Activated T-helper 1 cell treated with Interleukin-2 at 50 U/mL for 16 hours (primary cell): Measurements from ENCODE around the gene ACTL8.

Source experiments
- DNase-seq: peaks from one replicate; pipeline ENCODE4 v3.0.0-alpha.2; 2020; ENCODE audit warnings: low read depth

The ACTL8 gene

GRCh38 chr1:17755120-17755519, at the start of gene ACTL8:
Gene ACTL8 (plus strand): TSS chr1:17755333. CDS start chr1:17823009, 67,676 bp downstream.
- no peak for DNase-seq

DNA sequence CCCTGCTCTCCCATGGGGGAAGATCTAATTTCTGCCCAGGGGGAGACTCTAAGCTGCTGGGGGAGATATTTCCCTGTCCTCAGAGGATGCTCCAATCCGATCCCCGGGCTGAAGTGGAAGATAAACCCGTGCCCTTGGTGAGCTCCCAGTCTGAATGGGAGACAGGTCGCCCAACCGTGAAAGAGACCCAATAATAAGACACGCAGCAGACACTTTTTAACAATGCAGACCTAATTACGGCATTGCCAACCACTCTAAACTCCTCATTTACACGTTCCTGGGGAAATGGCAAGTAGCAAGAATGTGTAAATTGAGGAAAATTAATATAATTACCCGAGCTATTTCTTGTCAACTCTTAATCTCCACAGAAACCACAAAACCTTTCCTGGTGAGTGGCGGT, 48.7 kb upstream of the ACTL8 start:
- no peak for DNase-seq

DNA sequence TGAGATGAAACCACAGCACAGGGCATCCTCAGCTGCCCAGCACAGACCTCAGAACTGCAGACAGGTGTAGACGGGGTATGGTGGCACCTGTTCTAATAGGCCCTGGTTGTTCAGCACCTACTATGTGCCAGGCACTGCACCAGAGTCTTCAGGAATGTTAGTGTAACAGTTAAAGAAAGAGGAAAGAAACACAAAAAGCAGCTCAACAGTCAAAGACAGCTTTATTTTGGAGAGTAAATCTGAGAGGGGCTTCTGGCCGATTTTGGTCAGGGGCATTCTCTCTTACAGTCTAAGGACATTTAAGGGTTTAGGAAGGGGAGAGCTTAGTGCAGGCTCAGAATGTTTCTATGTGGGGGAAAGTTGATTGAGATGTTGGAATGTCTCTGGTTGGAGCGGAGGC, 45.2 kb upstream of the ACTL8 start:
- DNase-seq = no peak

DNA sequence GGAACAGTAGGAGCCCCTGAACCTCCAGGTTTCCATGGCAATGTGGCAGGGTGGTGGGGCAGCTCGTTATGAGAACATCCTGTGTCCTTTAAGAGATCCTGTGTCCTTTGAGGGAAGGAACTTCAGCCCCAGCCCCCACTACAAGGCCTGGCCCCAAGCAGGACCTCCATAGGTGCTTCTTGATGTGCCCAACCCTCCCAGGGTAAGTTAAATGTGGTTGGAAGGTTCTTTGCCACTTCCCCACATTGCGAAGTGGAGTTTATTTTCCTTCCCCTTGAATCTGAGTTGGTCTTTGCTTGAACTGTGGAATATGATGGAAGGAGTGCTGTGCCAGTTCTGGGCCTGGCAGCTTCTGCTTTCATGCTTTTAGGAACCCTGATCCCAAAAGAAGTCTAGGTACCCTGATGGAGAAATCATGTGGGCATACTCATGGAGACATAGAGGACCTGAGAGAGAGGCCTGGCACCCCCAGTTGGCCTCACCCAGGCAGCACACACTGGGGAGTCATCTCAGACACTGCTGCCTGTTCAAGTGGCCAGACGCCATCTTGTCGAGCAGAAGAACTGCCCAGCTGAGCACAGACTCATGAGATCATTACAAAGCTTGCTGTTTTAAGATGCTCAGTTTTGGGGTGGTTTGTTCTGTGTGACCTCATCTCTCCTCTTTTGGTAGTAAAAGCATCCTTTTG, 44.1 kb upstream of the ACTL8 start:
- DNase-seq = no peak

- DNase-seq = no peak
Measured at GRCh38 chr1:17711577-17711910, 43.6 kb upstream of the ACTL8 start.

GRCh38 chr1:17711941-17712340, 43.2 kb upstream of the ACTL8 start:
- DNase-seq = no peak

DNA sequence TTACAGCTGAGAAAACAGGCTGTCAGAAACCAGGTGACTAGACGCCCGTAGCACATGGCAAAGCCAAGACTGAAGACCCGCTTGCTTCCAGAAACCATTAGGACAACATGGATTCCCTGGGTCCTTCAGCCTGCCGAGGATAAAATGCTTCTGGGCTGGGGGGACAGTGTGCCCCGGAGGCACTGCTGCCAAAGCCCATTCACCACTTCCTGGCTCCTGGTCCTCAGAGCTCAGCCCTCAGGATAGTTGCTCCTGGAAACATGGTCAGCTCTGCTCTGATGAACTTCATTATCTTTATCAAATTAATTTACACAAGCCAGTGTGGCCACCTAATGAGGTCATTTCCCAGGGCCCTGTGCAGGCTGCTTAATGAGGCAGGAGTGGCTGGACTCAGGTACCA, 41.1 kb upstream of the ACTL8 start:
- no peak for DNase-seq

DNA sequence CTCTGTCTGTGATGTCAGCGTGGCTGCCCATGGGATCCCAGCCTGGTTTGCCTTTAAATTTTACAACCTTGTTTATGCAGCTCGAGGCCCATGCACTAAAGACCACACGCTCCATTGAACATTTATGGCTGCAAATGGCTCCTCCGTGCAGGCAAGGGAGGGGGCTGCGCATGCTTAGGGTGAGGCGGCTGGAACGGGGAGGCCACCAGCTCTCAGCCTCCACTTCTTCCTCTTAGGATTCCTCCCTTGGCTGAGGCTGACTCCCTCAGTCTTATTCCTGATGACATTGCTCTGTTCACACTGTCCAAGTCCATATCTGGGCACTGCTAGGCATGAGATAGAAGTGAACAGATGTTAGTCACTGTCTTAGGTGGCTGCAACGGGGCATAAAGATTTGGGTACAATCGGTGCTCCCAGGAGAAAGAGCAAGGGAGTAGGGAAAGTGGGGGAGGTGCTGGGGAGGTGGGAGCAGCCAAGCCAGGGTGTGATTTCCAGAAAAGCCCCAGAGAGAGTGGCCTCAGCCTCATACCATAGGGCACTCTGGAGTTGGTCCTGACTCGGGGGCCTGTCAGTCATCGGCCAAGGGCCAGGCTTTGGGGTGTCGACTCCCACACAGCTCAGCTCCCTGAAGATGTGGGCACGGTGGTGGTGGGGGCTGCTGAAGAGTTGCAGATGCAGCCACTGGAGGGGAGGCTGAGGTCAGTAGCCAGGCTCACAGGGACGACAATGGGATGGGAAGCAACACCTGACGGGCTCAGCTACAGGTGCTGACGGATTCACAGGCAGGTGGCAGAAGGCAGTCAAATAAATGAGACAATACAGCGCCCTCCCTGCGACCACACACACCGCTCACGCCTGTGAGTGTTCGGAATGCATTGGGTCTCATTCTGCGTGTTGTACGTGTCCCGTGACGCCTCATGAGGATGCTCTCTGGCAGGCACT, 37.3 kb upstream of the ACTL8 start:
- DNase-seq = no peak

GRCh38 chr1:17719874-17720273, 35.3 kb upstream of the ACTL8 start:
- no peak for DNase-seq

- DNase-seq = no peak
Measured at GRCh38 chr1:17721444-17721843, 33.7 kb upstream of the ACTL8 start.

DNA sequence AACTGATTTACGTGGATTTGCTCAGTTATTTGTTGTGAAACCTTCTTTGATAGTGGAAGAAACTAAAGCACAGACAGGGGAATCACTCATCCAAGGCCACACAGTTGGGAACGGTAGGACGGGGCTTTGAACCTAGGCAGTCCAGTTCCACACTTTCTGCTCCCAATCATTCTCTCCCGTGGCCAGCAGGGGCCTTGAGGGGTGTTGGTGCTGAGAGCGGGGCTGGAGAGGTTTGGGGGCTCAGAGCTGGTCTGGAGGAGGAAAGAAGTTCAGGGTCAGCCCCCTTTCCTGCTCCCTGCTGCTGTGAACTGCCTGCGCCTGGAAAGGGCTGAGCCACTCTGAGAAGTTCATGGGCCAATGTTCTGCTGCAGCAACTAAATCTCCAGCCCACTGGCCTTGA, 31.4 kb upstream of the ACTL8 start:
- no peak for DNase-seq

GRCh38 chr1:17724150-17724549, 31.0 kb upstream of the ACTL8 start:
- no peak for DNase-seq

GRCh38 chr1:17725084-17725719, 29.9 kb upstream of the ACTL8 start:
- no peak for DNase-seq

DNA sequence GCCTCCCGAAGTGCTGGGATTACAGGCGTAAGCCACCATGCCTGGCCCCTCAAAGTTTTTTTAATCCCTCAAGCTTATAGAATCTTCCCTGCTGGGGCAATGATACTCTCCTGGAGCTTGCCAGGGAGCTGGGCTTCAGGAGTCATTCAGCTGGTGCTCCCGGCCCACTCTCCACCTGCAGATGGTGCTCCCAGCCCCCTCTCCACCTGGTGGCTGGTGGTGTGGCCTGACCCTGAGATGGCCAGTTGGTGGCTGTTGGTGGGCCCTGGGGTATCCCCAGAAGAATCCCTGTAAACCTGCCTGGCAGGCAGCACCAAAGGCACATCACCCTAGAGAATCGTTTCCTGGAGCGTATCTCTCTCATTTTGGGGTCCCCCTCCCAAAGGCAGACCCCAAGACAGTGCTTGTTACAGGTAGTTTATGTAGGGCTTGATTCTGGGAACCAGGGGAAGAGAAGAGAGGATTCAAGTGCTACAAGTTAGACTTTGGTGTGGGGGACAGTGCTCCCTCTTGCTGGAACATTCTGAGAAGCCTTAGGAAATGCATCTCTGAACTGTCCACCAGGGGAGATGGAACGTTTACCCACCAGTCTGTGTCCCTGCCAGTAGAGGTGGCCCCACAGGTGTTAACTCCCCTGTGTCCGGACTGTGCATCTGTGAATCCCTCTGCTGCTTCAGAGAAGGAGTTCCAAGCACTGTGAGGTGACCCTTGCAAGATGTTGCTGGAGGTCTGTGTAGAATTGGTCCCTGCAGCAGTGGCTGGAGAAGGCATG, 29.1 kb upstream of the ACTL8 start:
- DNase-seq = no peak

GRCh38 chr1:17728123-17728712, 26.9 kb upstream of the ACTL8 start:
- no peak for DNase-seq

- no peak for DNase-seq
Measured at GRCh38 chr1:17729248-17729647, 25.9 kb upstream of the ACTL8 start.

- DNase-seq = no peak
Measured at GRCh38 chr1:17729909-17730308, 25.2 kb upstream of the ACTL8 start.

GRCh38 chr1:17731460-17731859, 23.7 kb upstream of the ACTL8 start:
- no peak for DNase-seq

DNA sequence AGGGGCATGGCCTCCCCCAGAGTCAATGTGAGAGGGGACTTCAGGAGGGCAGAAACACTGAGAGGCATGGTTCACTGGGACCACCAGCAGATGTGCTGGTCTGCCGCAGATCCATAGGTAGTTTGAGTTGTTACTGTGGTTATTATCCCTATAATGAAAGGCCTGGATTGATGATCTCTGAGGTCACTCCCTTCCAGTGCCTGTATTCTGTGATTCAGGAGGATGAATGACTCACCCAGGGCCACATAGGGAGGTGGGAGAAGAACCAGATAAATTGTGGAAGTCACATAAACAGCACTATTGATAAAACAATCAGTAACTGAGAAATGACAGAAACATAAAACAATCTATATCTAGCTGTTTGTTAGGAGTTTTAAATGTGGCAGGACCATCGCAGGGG, 22.7 kb upstream of the ACTL8 start:
- DNase-seq = no peak

- no peak for DNase-seq
Measured at GRCh38 chr1:17733661-17734060, 21.5 kb upstream of the ACTL8 start.

DNA sequence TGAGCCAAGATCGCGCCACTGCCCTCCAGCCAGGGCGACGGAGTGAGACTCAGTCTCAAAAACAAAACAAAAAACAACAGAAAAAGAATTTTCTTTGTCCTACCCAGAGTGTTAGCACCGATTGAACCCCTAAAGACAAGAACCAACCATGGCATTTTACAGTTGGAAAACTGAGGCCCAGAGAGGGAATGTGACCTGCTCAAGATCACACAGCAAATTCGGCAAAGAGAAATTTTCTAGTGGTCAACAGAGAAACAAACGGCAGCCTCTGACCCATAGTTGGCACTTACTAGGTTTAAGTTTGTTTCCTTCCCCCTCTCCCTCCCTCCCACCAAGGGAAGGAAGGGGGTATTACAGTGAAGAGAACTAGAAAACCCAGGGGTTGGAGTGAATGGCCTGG, 20.5 kb upstream of the ACTL8 start:
- no peak for DNase-seq

GRCh38 chr1:17735348-17735747, 19.8 kb upstream of the ACTL8 start:
- no peak for DNase-seq
